H1 (cell line): Measurements from ENCODE around the gene CLTCL1. TPM values are rescaled to one million over a fixed set of nuclear protein-coding genes. Genes with fewer than 3 reads are reported as not detected.

ENCODE experiments used
- CTCF ChIA-PET: fragments of 300-600 bp; sonication (Branson Sonifier 250); formaldehyde crosslinking; loops from one replicate; lab custom pipeline; 2021; ENCODE audit not compliant: partially characterized antibody; lab: Charles Lee
- POLR2A ChIA-PET: fragments of 300-600 bp; sonication (Branson Sonifier 250); formaldehyde crosslinking; loops from one replicate; lab custom pipeline; 2021; ENCODE audit warnings: inconsistent platforms; ENCODE audit not compliant: partially characterized antibody; lab: Charles Lee
- DNase-seq, 2 experiments: peaks; one replicate each; pipeline versions ENCODE4 v3.0.0 to v3.0.0-alpha.2; 2010 to 2022; ENCODE audit warnings: low spot score in 2 of 2, low read depth in 1 of 2, mixed read lengths in 1 of 2
- FAIRE-seq: peaks from 2 replicates; lab custom pipeline; 2011; peaks lifted over from hg19 to GRCh38; lab: Jason Lieb, UNC
- H2AFZ ChIP-seq: 2 replicates; pipeline ENCODE4 v1.8.1; 2012; ENCODE audit warnings: low read length, inconsistent platforms
- H2AK5ac ChIP-seq: 2 replicates; pipeline ENCODE4 v1.6.1; 2013; ENCODE audit warnings: low read depth, low read length
- H2BK120ac ChIP-seq: replicated peaks from 2 replicates; pipeline ENCODE3; 2013; ENCODE audit warnings: low read depth, low read length, inconsistent platforms
- H2BK12ac ChIP-seq: 2 replicates; pipeline ENCODE4 v1.6.1; 2013; ENCODE audit warnings: low read depth, low read length
- H2BK15ac ChIP-seq: 2 replicates; pipeline ENCODE4 v1.6.1; 2013; ENCODE audit warnings: low read length
- H2BK20ac ChIP-seq: 2 replicates; pipeline ENCODE4 v1.6.1; 2013; ENCODE audit warnings: low read length
- H2BK5ac ChIP-seq: 2 replicates; pipeline ENCODE4 v1.6.1; 2013; ENCODE audit warnings: low read depth, low read length
- H3K14ac ChIP-seq: 2 replicates; pipeline ENCODE4 v1.6.1; 2013; ENCODE audit warnings: inconsistent platforms; ENCODE audit not compliant: insufficient read length
- H3K18ac ChIP-seq: 2 replicates; pipeline ENCODE4 v1.6.1; 2013; ENCODE audit warnings: low read length; ENCODE audit errors: extremely low read depth
- H3K23ac ChIP-seq: 2 replicates; pipeline ENCODE4 v1.6.1; 2013; ENCODE audit warnings: inconsistent platforms; ENCODE audit not compliant: insufficient read length
- H3K23me2 ChIP-seq: 2 replicates; pipeline ENCODE4 v1.6.1; 2013; ENCODE audit warnings: low read depth, low read length
- H3K27ac ChIP-seq: 2 replicates; pipeline ENCODE4 v1.6.1; 2011; ENCODE audit warnings: low read depth, low read length, inconsistent platforms
- H3K27me3 ChIP-seq, 4 experiments: replicated peaks in 1 of 4; 1 replicate in 1 of 4; 2 replicates in 3 of 4; pipeline versions ENCODE4 v1.6.1 to v1.8.1; 2011 to 2013; ENCODE audit warnings: low read length in 3 of 4, mild to moderate bottlenecking in 3 of 4, inconsistent platforms in 2 of 4, mixed read lengths in 2 of 4, moderate library complexity in 1 of 4; ENCODE audit not compliant: control insufficient read depth in 3 of 4, insufficient read depth in 3 of 4; ENCODE audit errors: extremely low read depth in 1 of 4
- H3K36me3 ChIP-seq, 4 experiments: 2 replicates each; pipeline versions ENCODE4 v1.6.1 to v1.8.1; 2011 to 2013; ENCODE audit warnings: mild to moderate bottlenecking in 4 of 4, low read length in 3 of 4, moderate library complexity in 2 of 4, control low read depth in 1 of 4, inconsistent platforms in 1 of 4; ENCODE audit not compliant: insufficient read depth in 4 of 4, control insufficient read depth in 2 of 4
- H3K4ac ChIP-seq: replicated peaks from 2 replicates; pipeline ENCODE3; 2013; ENCODE audit warnings: low read length, low read depth, mixed read lengths, inconsistent platforms; ENCODE audit not compliant: insufficient read length
- H3K4me1 ChIP-seq, 4 experiments: replicated peaks in 1 of 4; 1 replicate in 1 of 4; 2 replicates in 3 of 4; pipeline versions ENCODE4 v1.6.1 to v1.8.1; 2011 to 2013; ENCODE audit warnings: low read length in 3 of 4, inconsistent platforms in 2 of 4, mixed read lengths in 1 of 4; ENCODE audit not compliant: insufficient read depth in 4 of 4, control insufficient read depth in 3 of 4
- H3K4me2 ChIP-seq, 2 experiments: 2 replicates each; pipeline versions ENCODE4 v1.6.1 to v1.8.1; 2011 to 2013; ENCODE audit warnings: low read depth in 2 of 2, low read length in 2 of 2, control low read depth in 1 of 2, inconsistent platforms in 1 of 2, mild to moderate bottlenecking in 1 of 2; ENCODE audit not compliant: insufficient read depth in 1 of 2
- H3K4me3 ChIP-seq, 4 experiments: fragments of 200-600, 300-600 bp in 1 of 4; sonication (generic), shearing (Covaris generic), sonication (Bioruptor Twin) in 1 of 4; 2 replicates each; pipeline versions ENCODE4 v1.5.1 to v1.8.1; 2011 to 2016; ENCODE audit warnings: low read length in 4 of 4, low read depth in 3 of 4, control low read depth in 2 of 4, inconsistent platforms in 2 of 4, mild to moderate bottlenecking in 2 of 4, mixed read lengths in 1 of 4, moderate library complexity in 1 of 4; ENCODE audit not compliant: insufficient read depth in 2 of 4; ENCODE audit errors: extremely low read depth in 1 of 4
- H3K56ac ChIP-seq: replicated peaks from 2 replicates; pipeline ENCODE3; 2013; ENCODE audit warnings: low read depth, mild to moderate bottlenecking, mixed read lengths, low read length, inconsistent platforms; ENCODE audit not compliant: insufficient read length
- H3K79me1 ChIP-seq: 2 replicates; pipeline ENCODE4 v1.6.1; 2013; ENCODE audit warnings: low read depth, low read length, control low read depth
- H3K79me2 ChIP-seq, 2 experiments: 2 replicates each; pipeline versions ENCODE4 v1.6.1 to v1.8.1; 2012 to 2013; ENCODE audit warnings: low read length in 2 of 2, mild to moderate bottlenecking in 2 of 2, inconsistent platforms in 1 of 2; ENCODE audit not compliant: insufficient read depth in 2 of 2, control insufficient read depth in 1 of 2
- H3K9ac ChIP-seq, 4 experiments: replicated peaks in 1 of 4; 1 replicate in 1 of 4; 2 replicates in 3 of 4; pipeline versions ENCODE4 v1.6.1 to v1.8.1; 2011 to 2013; ENCODE audit warnings: low read depth in 3 of 4, low read length in 3 of 4, control low read depth in 2 of 4, mild to moderate bottlenecking in 2 of 4, moderate library complexity in 2 of 4, inconsistent platforms in 1 of 4; ENCODE audit errors: extremely low read depth in 1 of 4
- H3K9me3 ChIP-seq, 2 experiments: 2 replicates each; pipeline versions ENCODE4 v1.6.1 to v1.8.1; 2012 to 2013; ENCODE audit warnings: mild to moderate bottlenecking in 2 of 2, moderate library complexity in 2 of 2, control low read depth in 1 of 2, inconsistent platforms in 1 of 2, low read depth in 1 of 2, low read length in 1 of 2, mixed read lengths in 1 of 2; ENCODE audit not compliant: insufficient read depth in 2 of 2
- H4K20me1 ChIP-seq, 2 experiments: replicated peaks in 1 of 2; 2 replicates each; pipeline versions ENCODE3 to v1.8.1; 2011 to 2013; ENCODE audit warnings: inconsistent platforms in 2 of 2, low read length in 2 of 2, mild to moderate bottlenecking in 1 of 2; ENCODE audit not compliant: insufficient read depth in 2 of 2, control insufficient read depth in 1 of 2
- H4K5ac ChIP-seq: 2 replicates; pipeline ENCODE4 v1.6.1; 2013; ENCODE audit warnings: low read length, low read depth, mixed read lengths, inconsistent platforms; ENCODE audit not compliant: insufficient read length
- H4K8ac ChIP-seq: 2 replicates; pipeline ENCODE4 v1.8.0; 2013; ENCODE audit warnings: mild to moderate bottlenecking, moderate library complexity, low read length, inconsistent platforms; ENCODE audit not compliant: insufficient read depth; ENCODE audit errors: extremely low read depth
- H4K91ac ChIP-seq: replicated peaks from 2 replicates; pipeline ENCODE3; 2013; ENCODE audit warnings: low read length, mixed read lengths, inconsistent platforms; ENCODE audit not compliant: insufficient read length
- ATF3 ChIP-seq: IDR thresholded peaks from 2 replicates; pipeline ENCODE4 v1.6.1; 2011; ENCODE audit warnings: low read depth, mild to moderate bottlenecking, low read length; ENCODE audit not compliant: insufficient read depth
- BRCA1 ChIP-seq: IDR thresholded peaks from 2 replicates; pipeline ENCODE4 v1.6.1; 2012; ENCODE audit warnings: low read depth, low read length, improper control_type of control experiment
- SIRT6 ChIP-seq: IDR thresholded peaks from one replicate; pipeline ENCODE4 v1.7.1; 2012; ENCODE audit warnings: low read length, inconsistent platforms
- TEAD4 ChIP-seq: IDR thresholded peaks from 2 replicates; pipeline ENCODE4 v1.6.1; 2012; ENCODE audit warnings: low read depth, low read length, inconsistent platforms, mixed read lengths
- WGBS, 2 experiments: shearing (Covaris generic) in 1 of 2; methylation state at CpG; one replicate each; pipeline versions ENCODE4 v1.1.6 to v1.1.7; 2013 to 2015; ENCODE audit warnings: low lambda C conversion rate in 2 of 2, mixed read lengths in 2 of 2, inconsistent platforms in 1 of 2, low coverage in 1 of 2, missing lambda C conversion rate in 1 of 2; ENCODE audit not compliant: insufficient replicate concordance in 2 of 2, insufficient coverage in 1 of 2, insufficient read length in 1 of 2; ENCODE audit errors: extremely low coverage in 1 of 2, missing lambda C conversion rate in 1 of 2; 5-methylcytosine and 5-hydroxymethylcytosine counted together
- polyA plus RNA-seq, 7 experiments: library from polyadenylated mRNA; depleted of rRNA in 3 of 7; stranded (reverse) in 5 of 7; unstranded in 2 of 7; fragments of >200 nt in 5 of 7; fragments of 200-250 nt in 2 of 7; gene quantifications; 1 replicate in 5 of 7; 2 replicates in 1 of 7; 4 replicates in 1 of 7; pipeline versions ENCODE4 v1.2.1 to v1.2.3, GENCODE V29; 2011 to 2013; ENCODE audit warnings: missing spikeins in 2 of 7, mixed read lengths in 2 of 7
- total RNA-seq: library from RNA; stranded (reverse); fragmentation: NEBNext Ultra II Directional; extraction: Animal tissue kit (Norgen Biotek cat#: 25700); gene quantifications from 2 replicates; pipeline ENCODE4 v1.2.1, GENCODE V29; 2021

CLTCL1 gene
- total and polyA plus RNA-seq, 2 of the 8 experiments (the other 6 are each of a cell fraction or from before 2014, with no cell fraction given) = 12.4 to 17.0 TPM

- Histone ChIP-seq H4K5ac (no peak overlapping the region), H3K79me1 (no peaks in the 10 kb centered on the region), H3K9ac (no peak overlapping the region), H2BK120ac (no peak overlapping the region)
- TF ChIP-seq SIRT6 (no peak), ATF3 (no peak), TEAD4 (no peak), BRCA1 (no peak)
- TF ChIP-seq, all 59 proteins: peak for 0
- Histone ChIP-seq H3K14ac (no peak overlapping the region), H3K56ac (no peak overlapping the region), H3K36me3 (peaks cover 0 to 13% (median 7%) of the 10 kb centered on the region in 4 experiments), H2BK5ac (no peak overlapping the region), H3K79me2 (no peaks in the 10 kb centered on the region), H3K18ac (no peak overlapping the region), H3K4ac (no peak overlapping the region), H4K20me1 (peaks cover 0 to 3% of the 10 kb centered on the region in 2 experiments), H3K27ac (no peak overlapping the region), H3K4me3 (no peak overlapping the region), H2BK20ac (no peak overlapping the region), H4K91ac (no peak overlapping the region), H3K27me3 (no peaks in the 10 kb centered on the region), H2BK15ac (no peak overlapping the region), H2AK5ac (no peak overlapping the region), H3K23me2 (no peaks in the 10 kb centered on the region), H2AFZ (no peak overlapping the region), H3K4me1 (0 out of 7 replicates have a peak, but pooled peaks cover 0 to 2% (median 0%) of the 10 kb centered on the region in 4 experiments), H2BK12ac (no peak overlapping the region), H3K23ac (no peak overlapping the region), H4K8ac (no peak overlapping the region), H3K9me3 (no peaks in the 10 kb centered on the region), H3K4me2 (no peak overlapping the region)
- ChIA-PET CTCF (interaction anchor here (0.6 to 1.6 kb wide), 6 partner anchors 9 to 244 kb away, joined by 3 to 5 read pairs (median 3); no protein-coding TSS in a partner anchor), POLR2A (no interaction called here)
- no peak for DNase-seq
- WGBS, 2 experiments = 90% methylated on average over 6 of the region's 6 CpGs; no CpG with 5 or more reads in 1 of the 2 experiments
- FAIRE-seq = no peak
Observed at GRCh38 chr22:19206287-19206686, 85.2 kb downstream of the CLTCL1 start.
